BJ (cell line): Measurements from ENCODE around the gene ADAMTS17. TPM values are rescaled to one million over a fixed set of nuclear protein-coding genes. Genes with fewer than 3 reads are reported as not detected.

Experiments used
- CTCF ChIA-PET: fragments of 350-600 bp; formaldehyde crosslinking; extraction: SDS; loops from one replicate; lab custom pipeline; 2021; ENCODE audit warnings: antibody characterized with exemption, inconsistent platforms; lab: Yijun Ruan, JAX
- POLR2A ChIA-PET: fragments of 300-600 bp; sonication (Branson Sonifier 250); formaldehyde crosslinking; extraction: SDS; loops from one replicate; lab custom pipeline; 2021; ENCODE audit warnings: antibody characterized with exemption; lab: Charles Lee
- DNase-seq: peaks from one replicate; pipeline ENCODE4 v3.0.0-alpha.2; 2011; ENCODE audit warnings: low read depth
- H3K27me3 ChIP-seq: 2 replicates; pipeline ENCODE4 v1.6.0; 2011; ENCODE audit warnings: low read length; ENCODE audit not compliant: control insufficient read depth, insufficient read depth
- H3K36me3 ChIP-seq: 2 replicates; pipeline ENCODE4 v1.5.1; 2011; ENCODE audit warnings: low read length; ENCODE audit not compliant: control insufficient read depth, insufficient read depth
- H3K4me3 ChIP-seq: 2 replicates; pipeline ENCODE4 v1.5.1; 2011; ENCODE audit warnings: low read depth, mild to moderate bottlenecking, control low read depth, low read length
- CTCF ChIP-seq: IDR thresholded peaks from 2 replicates; pipeline ENCODE4 v1.5.1; 2011; ENCODE audit warnings: low read depth, mild to moderate bottlenecking, control low read depth, inconsistent platforms, low read length, moderate library complexity; ENCODE audit not compliant: insufficient read depth
- polyA plus RNA-seq: library from polyadenylated mRNA; depleted of rRNA; stranded (reverse); fragments of >200 nt; gene quantifications from 2 replicates; pipeline ENCODE4 v1.2.3, GENCODE V29; 2011

ADAMTS17 gene
- polyA plus RNA-seq, 1 experiment: not detected

GRCh38 chr15:100107151-100107550 lies 234.6 kb downstream of the ADAMTS17 start:
- POLR2A ChIA-PET: no interaction called here
- CTCF ChIA-PET: no interaction called here
- TF ChIP-seq CTCF: no peak
- Histone ChIP-seq H3K27me3 (no peaks in the 10 kb centered on the region), H3K4me3 (no peak overlapping the region), H3K36me3 (no peaks in the 10 kb centered on the region)
- DNase-seq: no peak

GRCh38 chr15:100106732-100107131 lies 235.0 kb downstream of the ADAMTS17 start:
- Histone ChIP-seq H3K27me3 (no peaks in the 10 kb centered on the region), H3K36me3 (no peaks in the 10 kb centered on the region), H3K4me3 (no peak overlapping the region)
- no peak for DNase-seq
- CTCF ChIA-PET: no interaction called here
- POLR2A ChIA-PET: no interaction called here
- TF ChIP-seq CTCF: no peak

GRCh38 chr15:100105101-100105500 lies 236.7 kb downstream of the ADAMTS17 start:
- TF ChIP-seq CTCF: no peak
- CTCF ChIA-PET: no interaction called here
- no peaks in the 10 kb centered on the region for H3K27me3 ChIP-seq
- H3K36me3 ChIP-seq: no peaks in the 10 kb centered on the region
- no peak for DNase-seq
- POLR2A ChIA-PET: no interaction called here
- H3K4me3 ChIP-seq: no peak overlapping the region

- no peaks in the 10 kb centered on the region for H3K27me3 ChIP-seq
- no peaks in the 10 kb centered on the region for H3K36me3 ChIP-seq
- no peak for DNase-seq
- POLR2A ChIA-PET: no interaction called here
- H3K4me3 ChIP-seq: no peak overlapping the region
- CTCF ChIA-PET: no interaction called here
- TF ChIP-seq CTCF: no peak
Observed at GRCh38 chr15:100104245-100104644, 237.5 kb downstream of the ADAMTS17 start.

- CTCF ChIA-PET: no interaction called here
- DNase-seq: no peak
Observed at GRCh38 chr15:100103828-100104227, 237.9 kb downstream of the ADAMTS17 start.

More at GRCh38 chr15:100103828-100104227, 237.9 kb downstream of the ADAMTS17 start:
- Histone ChIP-seq H3K27me3 (no peaks in the 10 kb centered on the region), H3K4me3 (no peak overlapping the region), H3K36me3 (no peaks in the 10 kb centered on the region)
- POLR2A ChIA-PET: no interaction called here
- TF ChIP-seq CTCF: no peak
